Duodenal mucosa (tissue), 2 donors: Measurements from ENCODE around the gene SCO1.

Source experiments
- H3K27ac ChIP-seq: one replicate; pipeline ENCODE4 v1.7.0; 2013; ENCODE audit warnings: low read depth, low read length
- H3K27me3 ChIP-seq, 2 donors: one replicate each; pipeline ENCODE4 v1.7.0; 2013; ENCODE audit warnings: low read length in 2 of 2, control low read depth in 1 of 2; ENCODE audit not compliant: insufficient read depth in 2 of 2, control insufficient read depth in 1 of 2
- H3K36me3 ChIP-seq, 2 donors: one replicate each; pipeline ENCODE4 v1.7.0; 2013; ENCODE audit warnings: low read length in 2 of 2, control low read depth in 1 of 2; ENCODE audit not compliant: insufficient read depth in 2 of 2, control insufficient read depth in 1 of 2
- H3K4me1 ChIP-seq, 2 donors: one replicate each; pipeline ENCODE4 v1.7.0; 2013; ENCODE audit warnings: low read length in 2 of 2, control low read depth in 1 of 2; ENCODE audit not compliant: insufficient read depth in 2 of 2, control insufficient read depth in 1 of 2
- H3K4me3 ChIP-seq, 2 donors: one replicate each; pipeline ENCODE4 v1.7.0; 2013; ENCODE audit warnings: low read length in 2 of 2, low read depth in 1 of 2
- H3K9ac ChIP-seq, 2 donors: one replicate each; pipeline ENCODE4 v1.7.0; 2013; ENCODE audit warnings: low read length in 2 of 2, low read depth in 1 of 2
- H3K9me3 ChIP-seq, 2 donors: one replicate each; pipeline ENCODE4 v1.7.0; 2013; ENCODE audit warnings: low read length in 2 of 2, control low read depth in 1 of 2; ENCODE audit not compliant: control insufficient read depth in 1 of 2

SCO1 gene

GRCh38 chr17:10661437-10661836 lies 35.9 kb downstream of the SCO1 start:
- Histone ChIP-seq H3K27ac (no peak overlapping the region), H3K27me3 (no peaks in the 10 kb centered on the region), H3K4me3 (no peak overlapping the region), H3K36me3 (peaks cover 0 to 3% of the 10 kb centered on the region in 2 donors), H3K4me1 (no peaks in the 10 kb centered on the region), H3K9ac (no peak overlapping the region), H3K9me3 (no peaks in the 10 kb centered on the region)

- Histone ChIP-seq H3K27ac (no peak overlapping the region), H3K9me3 (no peaks in the 10 kb centered on the region), H3K4me3 (no peak overlapping the region), H3K4me1 (no peaks in the 10 kb centered on the region), H3K27me3 (no peaks in the 10 kb centered on the region), H3K36me3 (peaks cover 0 to 3% of the 10 kb centered on the region in 2 donors), H3K9ac (no peak overlapping the region)
Observed at GRCh38 chr17:10657879-10658278, 39.5 kb downstream of the SCO1 start.

DNA sequence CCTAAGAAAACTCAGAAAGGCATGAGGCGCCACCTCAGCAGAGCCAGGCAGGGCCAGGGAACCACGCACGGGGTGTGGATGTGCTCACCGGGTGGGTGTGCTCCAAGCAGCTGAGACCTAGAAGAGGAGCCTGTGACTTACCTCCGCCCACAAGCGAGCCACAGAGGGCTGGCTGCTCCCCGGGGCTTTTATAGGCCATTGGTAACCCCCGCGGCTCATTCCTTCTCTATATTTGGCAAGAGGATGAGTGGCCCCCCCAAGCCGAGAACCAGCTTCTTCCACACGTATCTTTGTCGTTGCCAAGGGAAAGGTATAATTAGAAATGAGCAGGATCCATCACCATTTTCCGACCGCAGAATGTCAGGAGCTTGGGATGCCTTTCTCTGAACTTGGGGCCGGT lies 40.2 kb downstream of the SCO1 start, which contains the start of gene MYH3:
Gene MYH3, minus strand, starts transcription at position 162 of the 400 bp plus-strand sequence. CDS start 2,245 bp downstream, outside the sequence.
- Histone ChIP-seq H3K9ac (no peak within 1 kb of the TSS), H3K4me3 (no peak within 1 kb of the TSS), H3K4me1 (no peaks in the 10 kb centered on the region), H3K27me3 (no peaks in the 10 kb centered on the region), H3K36me3 (peaks cover 0 to 3% of the 10 kb centered on the region in 2 donors), H3K27ac (no peak within 1 kb of the TSS), H3K9me3 (no peaks in the 10 kb centered on the region)

DNA sequence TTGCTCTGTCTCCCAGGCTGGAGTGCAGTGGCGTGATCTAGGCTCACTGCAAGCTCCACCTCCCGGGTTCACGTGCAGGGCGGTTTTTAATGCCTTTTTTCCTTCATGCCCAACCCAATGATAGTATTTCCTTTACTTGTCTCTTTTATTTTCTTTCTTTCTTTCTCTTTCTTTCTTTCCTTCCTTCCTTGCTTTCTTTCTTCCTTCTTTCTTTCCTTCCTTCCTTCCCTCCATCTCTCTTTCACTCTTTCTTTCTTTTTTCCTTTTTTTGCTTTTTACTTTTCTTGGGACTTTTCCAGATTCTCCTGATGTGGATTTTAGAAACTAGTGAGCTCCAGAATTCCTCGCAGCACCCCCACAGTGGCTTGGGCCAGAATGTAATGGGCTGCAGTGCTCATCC lies 43.3 kb downstream of the SCO1 start:
- Histone ChIP-seq H3K9me3 (no peaks in the 10 kb centered on the region), H3K27me3 (no peaks in the 10 kb centered on the region), H3K36me3 (no peaks in the 10 kb centered on the region), H3K4me1 (no peaks in the 10 kb centered on the region), H3K9ac (no peak overlapping the region), H3K27ac (no peak overlapping the region), H3K4me3 (no peak overlapping the region)

GRCh38 chr17:10652984-10653659 lies 44.2 kb downstream of the SCO1 start:
- Histone ChIP-seq H3K4me3 (no peak overlapping the region), H3K4me1 (no peaks in the 10 kb centered on the region), H3K27me3 (no peaks in the 10 kb centered on the region), H3K36me3 (no peaks in the 10 kb centered on the region), H3K9me3 (no peaks in the 10 kb centered on the region), H3K9ac (no peak overlapping the region), H3K27ac (no peak overlapping the region)

GRCh38 chr17:10651927-10652326 lies 45.4 kb downstream of the SCO1 start:
- H3K4me3 ChIP-seq = no peak overlapping the region
- H3K4me1 ChIP-seq = no peaks in the 10 kb centered on the region
- H3K9me3 ChIP-seq = no peaks in the 10 kb centered on the region
- no peak overlapping the region for H3K27ac ChIP-seq
- no peaks in the 10 kb centered on the region for H3K36me3 ChIP-seq
- no peaks in the 10 kb centered on the region for H3K27me3 ChIP-seq
- H3K9ac ChIP-seq = no peak overlapping the region

DNA sequence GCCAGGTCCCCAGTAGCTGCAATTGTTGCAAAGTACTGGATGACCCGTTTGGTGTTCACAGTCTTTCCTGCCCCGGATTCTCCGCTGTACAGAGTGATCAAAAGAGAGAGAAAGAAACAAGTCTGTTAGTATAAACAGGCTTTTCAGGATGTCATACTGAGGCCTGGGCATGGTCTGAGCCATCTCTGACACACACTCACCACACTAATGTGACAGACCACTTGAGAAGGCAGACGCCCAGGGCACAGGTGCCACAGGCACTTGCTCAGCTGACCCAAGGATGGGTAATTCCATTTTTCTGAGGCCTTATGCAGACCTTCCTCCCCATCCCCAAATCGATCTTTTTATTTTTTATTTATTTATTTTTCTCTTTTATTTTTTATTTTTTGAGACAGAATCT lies 47.7 kb downstream of the SCO1 start:
- no peaks in the 10 kb centered on the region for H3K27me3 ChIP-seq
- H3K36me3 ChIP-seq = peaks cover 0 to 2% of the 10 kb centered on the region in 2 donors
- H3K4me1 ChIP-seq = no peaks in the 10 kb centered on the region
- H3K9me3 ChIP-seq = no peaks in the 10 kb centered on the region
- no peak overlapping the region for H3K9ac ChIP-seq
- no peak overlapping the region for H3K4me3 ChIP-seq
- H3K27ac ChIP-seq = no peak overlapping the region

GRCh38 chr17:10648956-10649355 lies 48.4 kb downstream of the SCO1 start:
- Histone ChIP-seq H3K9ac (no peak overlapping the region), H3K27ac (no peak overlapping the region), H3K4me3 (no peak overlapping the region), H3K9me3 (no peaks in the 10 kb centered on the region), H3K27me3 (no peaks in the 10 kb centered on the region), H3K36me3 (peaks cover 0 to 2% of the 10 kb centered on the region in 2 donors), H3K4me1 (no peaks in the 10 kb centered on the region)

DNA sequence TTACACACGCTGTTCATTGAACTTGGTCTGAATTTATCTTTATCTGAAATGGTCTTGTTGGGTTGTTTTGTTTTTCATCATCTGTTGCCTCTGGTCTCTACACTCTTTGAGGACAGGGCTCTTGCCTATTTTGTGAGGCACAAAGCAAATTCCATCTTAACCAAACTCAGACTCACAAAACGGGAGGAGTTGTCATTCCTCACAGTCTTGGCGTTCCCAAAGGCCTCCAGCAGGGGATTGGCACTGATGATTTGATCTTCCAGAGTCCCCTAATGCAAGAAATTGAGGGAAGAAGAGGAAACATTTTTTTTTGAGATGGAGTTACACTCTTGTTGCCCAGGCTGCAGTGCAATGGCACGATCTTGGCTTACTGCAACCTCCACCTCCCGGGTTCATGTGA lies 49.0 kb downstream of the SCO1 start:
- H3K27ac ChIP-seq = no peak overlapping the region
- no peak overlapping the region for H3K4me3 ChIP-seq
- no peaks in the 10 kb centered on the region for H3K9me3 ChIP-seq
- H3K4me1 ChIP-seq = no peaks in the 10 kb centered on the region
- H3K9ac ChIP-seq = no peak overlapping the region
- no peaks in the 10 kb centered on the region for H3K27me3 ChIP-seq
- peaks cover 0 to 2% of the 10 kb centered on the region in 2 donors for H3K36me3 ChIP-seq

DNA sequence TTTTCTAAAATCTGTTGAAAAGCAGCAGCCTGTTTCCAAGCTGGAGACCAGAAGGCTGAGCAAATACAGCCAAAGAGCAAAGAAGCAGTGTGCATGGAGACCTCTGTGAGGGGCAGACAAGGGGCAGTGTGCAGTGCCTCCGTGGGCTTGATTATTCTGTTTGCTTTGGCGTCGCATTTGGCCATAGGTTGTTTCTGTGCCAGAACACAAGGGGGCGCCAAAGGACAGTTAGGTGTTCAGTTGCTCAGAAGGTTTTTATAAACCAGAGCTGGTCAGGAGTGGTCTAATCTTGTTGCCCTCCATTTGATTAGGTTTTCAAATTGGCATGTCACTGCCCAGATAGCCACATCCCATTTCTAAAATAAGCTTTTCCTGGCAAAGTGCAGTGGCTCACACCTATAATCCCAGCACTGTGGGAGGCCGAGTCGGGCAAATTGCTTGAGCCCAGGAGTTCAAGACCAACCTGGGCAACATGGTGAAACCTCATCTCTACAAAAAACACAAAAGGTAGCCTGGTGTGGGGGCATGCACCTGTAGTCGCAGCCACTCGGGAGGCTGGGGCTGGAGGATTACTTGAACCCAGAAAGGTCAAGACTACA lies 50.8 kb downstream of the SCO1 start:
- Histone ChIP-seq H3K9me3 (no peaks in the 10 kb centered on the region), H3K27ac (no peak overlapping the region), H3K9ac (no peak overlapping the region), H3K27me3 (no peaks in the 10 kb centered on the region), H3K4me1 (no peaks in the 10 kb centered on the region), H3K4me3 (no peak overlapping the region), H3K36me3 (peaks cover 2 to 6% of the 10 kb centered on the region in 2 donors)
